GM21447 (cell line): Measurements from ENCODE around the gene MCUB.

Source experiments
- ATAC-seq: cut with Tn5 transposase; IDR thresholded peaks from one replicate; pipeline ENCODE4 v1.9.1; 2021; ENCODE audit not compliant: unreplicated experiment

The MCUB gene

DNA sequence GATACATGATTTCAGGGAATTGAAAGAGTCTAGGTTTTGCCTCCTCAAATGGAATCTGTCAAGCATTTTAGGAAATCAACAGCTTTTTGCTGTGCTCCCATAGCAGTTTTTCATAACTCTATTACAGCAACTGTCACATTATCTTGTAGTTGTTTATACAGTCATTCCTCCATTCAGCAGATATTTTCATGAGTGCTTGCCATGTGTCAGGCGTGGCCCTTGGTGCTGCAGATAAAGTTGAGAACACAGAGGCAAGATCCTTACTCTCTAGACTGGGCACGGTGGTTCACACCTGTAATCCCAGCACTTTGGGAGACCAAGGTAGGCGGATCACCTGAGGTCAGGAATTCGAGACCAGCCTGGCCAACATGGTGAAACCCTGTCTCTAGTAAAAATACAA is 67.3 kb downstream of the MCUB start:
- ATAC-seq = no peak

DNA sequence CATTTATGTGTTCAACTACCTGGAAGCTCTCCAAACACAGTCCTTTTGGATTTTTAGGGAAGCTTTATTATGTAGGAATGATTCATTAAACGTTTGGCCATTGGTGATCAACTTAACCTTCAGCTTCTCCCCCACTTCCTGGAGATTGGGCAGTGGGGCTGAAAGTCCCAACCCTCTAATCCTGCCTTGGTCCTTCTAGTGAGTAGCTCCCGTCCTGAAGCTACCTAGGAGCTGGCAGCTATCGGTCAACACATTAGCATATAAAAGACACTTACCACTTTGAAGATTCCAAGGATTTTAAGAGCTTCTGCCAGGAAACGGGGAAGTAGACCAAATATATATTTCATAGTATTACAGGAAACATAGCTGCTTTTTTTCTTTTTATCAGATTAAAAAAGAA is 69.7 kb downstream of the MCUB start:
- no peak for ATAC-seq

DNA sequence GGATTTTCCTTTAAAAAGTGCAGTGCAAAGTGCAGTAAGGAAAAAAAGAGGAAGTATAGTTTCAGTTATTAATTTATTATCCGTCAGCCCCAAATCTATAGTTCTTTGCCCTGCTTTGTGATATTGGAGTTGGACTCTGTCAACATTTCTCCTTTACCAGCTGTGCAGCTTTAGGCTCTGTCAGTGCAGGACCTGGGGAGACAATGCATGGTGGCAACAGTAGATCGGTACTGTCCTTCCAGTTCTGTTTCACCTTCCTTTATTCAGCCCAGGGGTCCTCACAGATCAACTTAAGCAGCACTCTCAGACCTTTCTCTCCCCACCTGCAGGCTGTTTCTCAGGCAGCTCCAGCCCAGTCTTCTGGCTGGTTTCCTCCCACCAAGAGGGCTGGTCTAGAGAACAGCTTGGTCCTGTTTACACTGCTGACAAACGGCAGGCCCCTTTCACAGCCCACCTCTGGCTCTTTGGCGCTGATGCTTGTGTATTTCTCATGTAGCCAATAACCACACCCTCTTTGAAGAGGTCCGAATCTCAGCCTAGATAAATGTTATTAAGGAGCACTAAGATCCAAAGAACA is 71.6 kb downstream of the MCUB start:
- no peak for ATAC-seq

DNA sequence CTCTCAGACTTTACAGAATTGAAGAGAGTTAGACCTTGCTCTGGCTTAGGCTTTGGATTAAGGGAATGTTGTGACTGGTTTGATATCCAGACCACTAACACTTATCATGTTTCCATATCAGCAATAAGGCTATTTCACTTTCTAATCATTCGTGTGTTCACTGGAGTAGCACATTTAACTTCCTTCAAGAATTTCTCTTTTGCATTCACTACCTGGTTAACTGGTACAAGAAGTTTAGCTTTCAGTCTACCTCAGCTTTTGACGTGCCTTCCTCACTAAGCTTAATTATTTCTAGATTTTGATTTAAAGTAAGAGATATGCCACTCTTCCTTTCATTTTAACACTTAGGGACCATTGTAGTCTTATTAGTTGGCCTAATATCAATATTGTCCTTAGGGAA is 80.6 kb downstream of the MCUB start:
- no peak for ATAC-seq

DNA sequence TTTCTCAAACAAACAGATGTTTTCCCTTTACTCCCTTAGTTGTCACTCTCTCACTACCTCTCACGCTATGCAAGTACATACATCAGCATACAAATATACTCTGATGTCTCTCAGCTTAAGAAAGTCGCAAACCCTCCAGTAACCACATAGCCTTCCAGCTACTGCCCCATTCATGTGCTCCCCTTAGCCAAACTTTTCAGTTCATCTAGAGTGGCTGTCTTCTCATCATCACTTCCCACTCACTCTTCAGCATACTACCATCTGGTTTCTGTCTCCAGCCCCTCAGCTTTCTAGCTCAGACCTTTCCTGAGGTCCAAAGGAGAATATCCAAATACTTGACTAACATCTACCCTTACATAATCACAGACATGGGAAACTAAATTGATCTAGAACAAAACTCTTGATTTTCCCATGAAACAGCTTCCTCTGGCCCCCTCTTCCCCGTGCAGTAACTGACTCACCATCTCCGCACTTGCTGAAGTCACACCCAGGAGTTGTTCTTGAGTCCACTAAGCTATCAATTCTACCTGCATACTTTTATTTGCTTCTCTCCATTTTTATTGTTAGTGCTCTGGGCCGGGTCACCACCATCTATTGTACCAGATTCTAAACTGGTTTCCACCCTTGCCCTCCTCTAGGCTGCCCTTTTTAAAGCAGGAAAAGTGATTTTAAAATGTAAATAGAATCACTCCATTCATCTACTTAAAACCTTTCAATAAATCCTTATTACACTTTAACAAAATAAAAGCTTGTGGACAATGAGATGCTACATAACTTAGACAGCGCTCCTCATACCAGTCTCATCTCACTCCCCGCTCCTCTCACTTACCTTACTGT is 86.0 kb downstream of the MCUB start:
- ATAC-seq = no peak

DNA sequence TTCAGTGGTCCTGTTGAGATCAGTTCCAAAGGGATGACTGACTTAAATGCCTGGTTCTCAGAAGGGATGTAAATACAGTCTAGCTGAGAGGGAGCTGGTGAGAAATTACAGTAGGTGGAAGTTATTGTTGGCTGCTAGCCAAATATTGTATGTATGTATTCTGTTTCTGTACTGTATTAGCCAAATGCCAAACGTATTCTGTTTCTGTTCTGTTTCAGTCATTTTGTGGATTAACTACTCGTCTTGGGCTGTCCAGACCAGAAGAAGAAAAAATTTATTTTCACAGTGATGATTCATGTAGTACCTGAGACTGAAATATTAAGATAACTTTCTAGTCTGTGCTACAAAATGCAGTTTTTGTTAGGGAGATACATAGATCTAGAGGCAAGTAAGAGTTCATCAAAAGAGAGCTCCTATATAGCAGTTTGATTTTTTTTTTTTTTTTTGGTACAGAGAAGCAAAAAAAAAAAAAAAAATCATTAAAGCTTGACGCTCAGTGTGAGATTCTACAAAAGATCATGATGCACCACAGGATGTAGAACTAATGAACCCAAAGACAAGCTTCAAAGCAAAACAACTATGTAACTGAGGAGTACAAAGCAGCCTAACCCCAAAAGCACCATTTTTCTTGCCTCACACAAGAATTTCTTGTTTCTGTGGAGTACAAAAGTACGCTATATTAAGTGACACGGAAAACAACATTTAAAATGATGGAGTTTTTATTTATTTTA is 88.4 kb downstream of the MCUB start:
- peak; percentile 60 for ATAC-seq

DNA sequence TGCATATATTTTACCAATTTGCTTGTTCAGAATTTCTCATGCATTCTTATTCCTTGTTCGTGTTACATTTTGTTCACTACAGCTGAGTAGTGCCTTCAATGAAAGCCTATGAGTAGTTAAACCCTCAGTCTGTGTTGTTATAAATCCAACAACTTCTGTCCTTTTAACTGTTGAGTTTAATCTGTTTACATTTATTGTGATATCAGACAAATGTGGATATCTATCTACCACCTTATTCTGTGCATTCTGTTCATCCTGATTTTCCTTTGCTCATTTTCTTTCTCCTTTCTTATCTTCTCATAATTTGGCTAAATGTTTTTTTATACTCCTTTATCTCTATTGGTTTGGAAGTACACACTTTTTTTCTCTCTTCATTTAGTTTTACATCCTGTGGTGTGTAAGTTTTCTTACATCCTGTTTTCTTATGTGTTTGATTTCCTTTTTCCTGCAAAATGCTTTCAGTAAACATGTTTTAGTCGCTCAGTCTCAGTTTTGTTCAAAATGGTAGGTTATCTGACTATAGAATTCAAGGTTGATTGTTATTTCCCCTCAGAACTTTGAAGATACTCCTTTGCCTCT is 89.0 kb downstream of the MCUB start:
- ATAC-seq = no peak

DNA sequence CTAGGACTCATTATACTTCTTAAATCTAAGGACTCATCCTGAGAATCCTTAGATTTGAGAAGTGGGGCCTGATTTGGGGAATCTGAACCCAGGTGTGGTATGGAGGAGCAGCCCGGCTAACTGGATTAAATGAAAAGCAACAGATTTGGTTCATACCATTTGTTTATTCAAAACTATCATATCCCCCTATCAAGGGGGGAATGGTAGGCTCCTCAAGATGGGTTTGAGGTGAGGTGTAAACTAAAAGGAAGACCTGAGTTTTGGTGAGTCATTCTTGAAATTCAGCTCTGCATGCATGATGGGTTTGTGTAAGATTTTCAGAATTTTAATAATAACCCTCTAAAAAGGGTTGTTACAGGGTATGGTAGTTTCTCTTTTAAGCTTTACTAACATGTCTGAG is 89.8 kb downstream of the MCUB start:
- ATAC-seq = peak; percentile 84

DNA sequence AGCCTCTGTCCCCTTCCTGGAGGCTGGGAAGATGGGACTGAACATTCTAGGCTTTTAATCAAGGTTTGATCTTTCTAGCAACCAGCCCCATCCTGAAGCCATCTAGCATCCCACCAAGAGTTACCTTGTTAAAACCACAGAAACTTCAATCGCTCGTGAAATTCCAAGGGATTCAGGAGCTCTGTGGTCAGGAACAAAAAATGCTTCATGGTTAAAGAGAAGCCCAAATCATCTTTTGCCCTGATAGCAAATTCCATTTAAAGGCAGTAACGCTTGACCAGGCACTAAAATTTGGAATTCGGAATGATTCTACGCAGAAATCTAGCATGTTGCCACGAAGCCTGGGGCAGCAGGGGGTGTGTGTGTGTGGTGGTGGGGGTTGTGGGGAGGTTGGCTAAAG is 95.3 kb downstream of the MCUB start:
- ATAC-seq = no peak

DNA sequence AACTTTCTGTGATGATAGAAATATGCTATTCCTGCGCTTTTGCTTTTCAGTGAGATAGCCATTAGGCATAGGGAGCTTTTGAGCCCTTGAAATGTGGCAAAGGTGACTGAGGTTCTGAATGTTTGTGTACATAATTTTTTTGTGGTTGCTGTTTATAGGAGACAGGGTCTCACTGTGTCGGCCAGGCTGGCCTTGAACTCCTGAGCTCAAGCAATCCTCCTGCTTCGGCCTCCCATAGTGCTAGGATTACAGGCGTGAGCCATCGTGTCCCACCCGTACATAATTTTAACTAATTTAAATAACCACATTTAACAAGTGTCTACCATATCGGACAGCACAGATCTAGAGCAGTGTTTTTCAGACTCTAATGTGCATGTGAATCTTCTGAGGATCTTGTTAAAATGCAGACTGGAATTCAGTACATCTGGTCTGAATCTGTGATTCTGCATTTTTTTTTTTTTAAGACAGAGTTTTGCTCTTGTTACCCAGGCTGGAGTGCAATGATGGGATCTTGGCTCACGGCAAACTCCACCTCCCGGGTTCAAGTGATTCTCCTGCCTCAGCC is 97.9 kb downstream of the MCUB start:
- no peak for ATAC-seq

DNA sequence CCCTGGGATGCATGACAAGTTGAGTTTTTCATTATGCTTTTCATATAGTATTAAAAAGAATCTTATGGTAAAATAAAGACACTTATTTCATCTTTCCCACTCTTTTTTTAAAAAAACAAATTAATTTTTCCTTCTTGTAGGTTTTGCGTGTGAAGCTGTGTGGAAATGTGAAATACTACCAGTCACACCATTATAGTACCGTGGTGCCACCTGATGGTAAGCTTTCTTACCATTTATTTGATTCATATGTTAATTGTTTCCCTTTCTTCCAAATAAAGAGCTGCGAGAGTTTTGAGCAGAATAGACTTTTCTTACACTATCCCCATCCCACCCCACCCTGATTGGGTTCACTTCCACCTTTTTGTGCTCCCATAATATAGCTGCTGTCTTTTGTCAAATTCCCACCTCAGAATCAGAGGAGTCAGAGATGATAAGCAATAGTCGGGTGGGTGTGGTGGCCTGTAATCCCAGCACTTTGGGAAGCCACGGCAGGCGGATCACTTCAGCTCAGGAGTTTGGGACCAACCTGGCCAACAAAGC is 98.9 kb downstream of the MCUB start:
- no peak for ATAC-seq

DNA sequence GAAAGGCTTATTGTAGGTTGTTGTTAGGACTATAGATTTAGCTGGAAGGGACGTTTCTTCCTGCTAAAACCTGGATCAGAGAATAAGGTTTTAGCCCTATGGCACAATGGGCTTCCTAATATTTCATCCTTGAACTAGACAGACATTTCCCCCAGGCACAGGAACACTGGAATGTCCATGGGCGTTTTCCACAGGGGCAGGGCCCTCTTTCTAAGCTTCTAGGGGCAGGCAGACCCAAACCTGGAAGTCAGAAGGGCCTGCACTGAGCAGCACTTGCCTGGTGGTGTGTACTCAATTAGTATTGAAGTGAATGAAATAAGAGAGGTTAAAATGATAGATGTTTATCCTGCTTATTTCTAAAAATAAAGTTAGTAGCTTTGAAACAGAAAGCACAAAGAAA is 102.1 kb downstream of the MCUB start:
- ATAC-seq = no peak

DNA sequence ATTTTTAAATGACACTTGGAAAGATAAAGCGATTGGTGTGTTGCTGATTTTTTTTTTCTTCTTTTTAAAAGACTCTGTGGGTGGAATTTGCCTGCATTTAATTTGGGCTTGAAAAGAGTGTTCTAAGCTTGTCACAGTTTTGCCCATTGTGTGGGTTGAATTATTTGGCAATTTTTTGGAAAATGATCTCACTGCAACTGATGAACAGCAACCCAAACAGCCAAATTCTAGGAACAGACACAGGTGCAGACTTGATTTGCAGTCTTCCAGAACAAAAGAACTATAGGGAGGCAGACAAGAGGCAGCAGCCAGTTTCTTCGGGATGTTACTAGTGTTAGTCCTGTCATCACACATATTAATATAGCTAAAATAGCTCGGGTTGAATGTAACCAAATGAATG is 102.7 kb downstream of the MCUB start:
- no peak for ATAC-seq

DNA sequence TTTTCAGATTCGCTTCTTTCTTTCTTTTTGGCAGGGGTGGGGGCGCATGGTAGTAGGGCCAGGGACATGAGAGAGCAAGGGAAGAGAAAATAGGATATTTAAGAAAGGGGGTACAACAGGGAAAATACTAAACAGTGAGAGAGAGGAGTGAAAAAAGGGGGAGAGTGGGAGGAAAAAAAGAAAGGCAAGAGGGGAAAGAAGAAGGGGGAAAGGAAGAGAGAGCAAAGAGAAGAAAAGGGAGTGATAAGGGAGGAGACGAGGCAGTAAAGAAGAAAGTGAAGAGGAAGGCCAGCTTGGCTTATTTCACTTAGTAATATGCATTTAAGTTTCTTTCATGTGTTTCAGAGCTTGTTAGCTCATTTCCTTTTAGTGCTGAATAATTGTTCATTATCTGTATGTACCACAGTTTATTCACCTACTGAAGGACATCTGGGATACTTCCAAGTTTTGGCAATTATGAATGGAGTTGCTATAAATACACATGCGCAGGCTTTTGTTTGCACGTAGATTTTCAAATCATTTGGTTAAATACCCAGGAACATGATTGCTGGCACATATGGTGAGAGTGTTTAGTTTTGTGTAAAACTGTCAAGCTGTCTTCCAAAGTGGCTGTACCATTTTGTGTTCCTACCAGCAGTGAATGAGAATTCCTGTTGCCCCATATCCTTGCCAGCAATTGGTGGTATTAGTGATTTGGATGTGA is 105.9 kb downstream of the MCUB start:
- no peak for ATAC-seq

DNA sequence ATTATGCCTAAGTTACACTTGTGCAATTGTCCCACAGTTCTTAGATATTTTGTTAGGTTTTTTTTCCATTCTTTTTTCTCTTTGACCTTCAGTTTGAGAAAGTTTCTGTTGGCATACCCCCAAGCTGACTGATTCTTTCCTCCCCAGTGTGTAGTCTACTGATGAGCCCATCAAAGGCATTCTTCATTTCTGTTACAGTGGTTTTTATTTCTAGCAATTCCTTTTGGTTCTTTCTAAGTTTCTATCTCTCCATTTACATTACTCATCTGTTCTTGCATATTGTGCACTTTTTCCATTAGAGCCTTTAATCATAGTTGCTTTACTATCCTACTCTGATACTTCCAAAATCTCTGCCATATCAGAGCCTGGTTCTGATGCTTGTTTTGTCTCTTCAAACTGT is 111.3 kb downstream of the MCUB start:
- no peak for ATAC-seq

DNA sequence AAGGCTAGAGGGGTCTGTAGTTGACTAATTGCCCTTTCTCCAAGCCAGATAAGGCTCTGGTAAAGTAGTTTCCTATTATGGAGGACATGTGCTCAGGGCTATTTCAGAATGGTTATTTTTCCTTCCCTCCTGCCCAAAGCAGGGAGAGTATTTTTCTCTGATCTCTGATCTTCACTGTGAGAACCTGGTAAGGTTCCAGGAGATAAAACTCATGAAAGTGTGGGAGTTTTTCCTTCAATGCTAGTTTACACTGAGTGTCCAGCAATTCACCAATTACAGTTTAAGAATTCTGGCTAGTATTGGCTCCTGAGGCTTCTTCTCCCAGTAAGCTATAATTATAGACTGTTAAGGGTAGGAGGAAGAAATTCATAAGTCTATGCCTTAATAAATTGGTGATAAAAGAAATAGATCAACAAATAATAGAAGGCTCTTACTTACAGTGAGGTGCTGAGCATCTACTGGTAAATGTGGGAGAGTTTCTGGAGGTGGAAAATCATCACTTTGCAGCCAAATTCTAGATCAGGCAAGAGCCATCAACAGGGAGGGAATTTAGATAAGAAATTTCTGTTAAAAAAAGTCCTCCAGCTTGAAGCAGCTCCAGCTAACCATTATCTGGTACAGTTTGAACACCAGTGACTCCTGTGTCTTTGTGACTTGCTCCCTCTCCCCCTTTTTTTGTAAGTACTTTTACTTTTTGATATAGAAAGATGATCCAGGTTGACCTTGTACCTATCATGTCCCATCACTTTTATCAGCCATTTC is 112.3 kb downstream of the MCUB start:
- no peak for ATAC-seq

DNA sequence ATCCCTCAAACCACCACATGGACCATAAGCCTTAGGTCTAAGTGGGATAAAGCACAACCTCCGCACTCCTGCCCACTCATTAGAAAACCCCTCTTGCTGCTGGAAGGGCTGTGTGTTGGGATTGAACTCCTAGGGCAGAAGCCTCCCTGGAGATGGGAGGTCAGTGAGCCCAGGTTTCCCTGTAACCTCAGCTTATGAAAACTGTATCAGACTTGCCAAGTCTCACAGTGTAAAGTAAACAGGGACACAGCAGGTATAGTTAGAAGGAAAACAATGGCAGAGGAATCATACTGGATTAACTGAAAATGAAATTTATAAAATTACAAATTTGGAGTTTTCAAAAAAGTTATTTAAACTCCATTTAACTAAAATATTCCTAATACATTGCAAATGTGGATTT is 113.3 kb downstream of the MCUB start:
- ATAC-seq = no peak

DNA sequence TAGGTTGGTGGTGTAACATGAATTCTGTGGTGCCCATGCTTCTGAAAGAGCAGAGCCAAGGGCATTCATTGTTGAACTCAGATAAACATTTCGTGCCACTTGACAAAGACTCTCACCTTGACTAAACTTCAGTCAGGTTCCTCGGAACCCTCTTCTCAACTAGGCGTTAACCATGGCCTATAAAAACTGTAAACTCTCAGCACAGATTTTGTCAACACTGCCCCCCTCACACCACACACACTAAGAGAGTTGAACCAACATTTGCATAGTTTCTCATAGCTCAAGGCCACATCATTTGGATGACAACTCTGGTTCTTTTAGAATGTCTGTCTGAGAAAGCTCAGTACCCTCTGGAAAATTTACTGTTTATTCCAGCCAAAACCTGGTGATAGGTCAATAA is 115.1 kb downstream of the MCUB start:
- peak; percentile 60 for ATAC-seq

DNA sequence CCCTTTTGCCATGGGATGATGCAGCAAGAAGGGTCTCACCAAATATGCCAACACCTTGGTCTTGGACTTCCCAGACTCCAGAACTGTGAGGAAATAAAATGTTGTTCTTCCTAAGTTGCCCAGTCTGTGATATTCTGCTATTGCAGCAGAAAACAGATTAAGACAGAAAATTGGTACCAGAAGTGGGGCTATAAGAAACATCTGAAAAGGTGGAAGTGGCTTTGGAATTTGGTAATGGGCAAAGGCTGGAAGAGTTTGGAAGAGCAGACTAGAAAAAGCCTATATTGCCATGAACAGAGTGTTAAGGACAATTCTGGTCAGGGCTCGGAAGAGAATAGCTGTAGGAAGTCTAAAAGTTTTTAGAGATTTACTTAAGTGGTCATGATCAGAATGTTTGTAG is 115.8 kb downstream of the MCUB start:
- no peak for ATAC-seq

DNA sequence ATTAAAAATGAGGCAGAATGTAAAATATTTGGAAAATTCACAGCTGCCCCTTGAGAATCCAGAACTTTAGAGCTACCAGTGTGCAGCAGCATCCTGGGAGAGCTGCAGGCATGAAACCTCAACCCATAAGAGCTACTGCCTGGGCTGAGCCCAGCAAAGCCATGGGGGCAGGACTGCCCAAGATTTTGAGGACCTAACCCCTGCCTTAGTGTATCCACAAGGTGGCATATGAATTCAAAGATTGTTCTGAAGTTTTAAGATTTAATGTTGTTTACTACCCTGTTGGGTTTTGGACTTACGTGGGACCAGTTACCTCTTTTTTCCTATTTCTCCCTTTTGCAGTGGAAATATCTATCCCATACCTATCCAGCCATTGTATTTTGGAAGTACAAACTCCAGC is 116.8 kb downstream of the MCUB start:
- ATAC-seq = no peak
